ENCODE measurements around the gene IRX2.

The IRX2 gene

GRCh38 chr5:2711446-2712425 lies 39.7 kb downstream of the IRX2 start:
- no peak for DNase-seq

- DNase-seq: no peak
Observed at GRCh38 chr5:2710910-2711309, 40.6 kb downstream of the IRX2 start.

- DNase-seq: no peak
Observed at GRCh38 chr5:2709976-2710689, 41.3 kb downstream of the IRX2 start.

- no peak for DNase-seq
Observed at GRCh38 chr5:2708751-2709150, 42.7 kb downstream of the IRX2 start.

- DNase-seq: no peak
Observed at GRCh38 chr5:2708132-2708531, 43.3 kb downstream of the IRX2 start.

- no peak for DNase-seq
Observed at GRCh38 chr5:2705861-2706260, 45.6 kb downstream of the IRX2 start.

GRCh38 chr5:2704806-2705645 lies 46.5 kb downstream of the IRX2 start:
- no peak for DNase-seq

GRCh38 chr5:2704111-2704510 lies 47.4 kb downstream of the IRX2 start:
- no peak for DNase-seq

GRCh38 chr5:2703615-2704014 lies 47.9 kb downstream of the IRX2 start:
- DNase-seq: no peak

- DNase-seq: no peak
Observed at GRCh38 chr5:2703041-2703440, 48.4 kb downstream of the IRX2 start.

GRCh38 chr5:2702096-2702879 lies 49.2 kb downstream of the IRX2 start:
- DNase-seq: no peak

GRCh38 chr5:2701592-2701991 lies 49.9 kb downstream of the IRX2 start:
- DNase-seq: no peak

- peak; percentile 32 for DNase-seq
Observed at GRCh38 chr5:2700876-2701275, 50.6 kb downstream of the IRX2 start.

- no peak for DNase-seq
Observed at GRCh38 chr5:2699686-2700085, 51.8 kb downstream of the IRX2 start.

- DNase-seq: no peak
Observed at GRCh38 chr5:2699231-2699630, 52.2 kb downstream of the IRX2 start.

- no peak for DNase-seq
Observed at GRCh38 chr5:2698581-2698980, 52.9 kb downstream of the IRX2 start.

GRCh38 chr5:2697446-2698200 lies 53.9 kb downstream of the IRX2 start:
- no peak for DNase-seq

- no peak for DNase-seq
Observed at GRCh38 chr5:2697041-2697440, 54.4 kb downstream of the IRX2 start.
